ENCODE measurements around the gene CD59.
"Not testable (repeated sequence)": the region's sequence is repeated elsewhere in the genome, so short reads cannot be mapped to it uniquely, and the experiment has no call there.

Gene CD59

GRCh38 chr11:33692541-33692940 lies 43.7 kb downstream of the CD59 start:
- no peak for DNase-seq (ENCODE audit: low read depth)

- DNase-seq (ENCODE audit: low read depth): no peak
Observed at GRCh38 chr11:33692013-33692504, 44.2 kb downstream of the CD59 start.

- no peak for DNase-seq (ENCODE audit: low read depth)
Observed at GRCh38 chr11:33691066-33691864, 45.0 kb downstream of the CD59 start.

GRCh38 chr11:33690290-33691065 lies 45.7 kb downstream of the CD59 start:
- no peak for DNase-seq (ENCODE audit: low read depth)

GRCh38 chr11:33689501-33689900 lies 46.7 kb downstream of the CD59 start:
- DNase-seq (ENCODE audit: low read depth): no peak

DNA sequence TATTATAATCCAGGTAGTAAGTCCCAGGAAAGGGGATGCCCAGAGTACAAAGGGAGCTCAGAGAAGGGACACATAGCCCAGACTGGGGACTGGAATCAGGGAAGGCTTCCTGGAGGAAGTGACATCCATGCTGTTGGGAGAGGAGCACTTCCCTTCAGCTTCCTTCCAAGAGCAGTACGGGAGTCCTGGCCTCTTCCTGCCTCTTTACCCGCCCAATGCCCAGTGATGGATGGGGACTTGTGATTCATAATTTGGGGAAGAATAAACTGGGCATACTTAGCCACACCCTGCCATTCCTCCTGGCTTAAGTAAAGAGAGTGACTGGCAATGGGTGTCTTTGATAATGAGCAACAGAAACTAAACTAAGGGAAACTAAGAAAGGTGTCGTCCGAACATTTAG lies 47.1 kb downstream of the CD59 start:
- DNase-seq (ENCODE audit: low read depth): no peak

- DNase-seq (ENCODE audit: low read depth): no peak
Observed at GRCh38 chr11:33687733-33688479, 48.3 kb downstream of the CD59 start.

DNA sequence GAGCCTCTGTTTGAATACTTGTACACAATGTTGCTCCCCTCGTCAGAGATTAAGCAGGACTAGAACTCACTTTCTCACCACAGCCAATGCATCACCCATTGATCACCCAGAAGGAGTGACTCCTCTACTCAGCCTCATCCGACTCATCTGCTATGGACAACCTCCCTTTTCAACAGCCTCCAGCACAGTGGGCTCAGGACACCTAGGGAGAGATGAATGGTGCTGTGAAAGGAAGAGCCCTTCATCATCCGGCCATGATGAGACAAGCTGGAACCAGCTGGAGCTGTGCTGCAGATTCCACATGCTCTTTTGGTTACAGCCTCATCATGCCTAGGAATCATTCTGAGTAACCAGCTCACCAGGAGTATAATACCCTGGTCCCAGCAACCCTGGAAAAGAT lies 51.1 kb downstream of the CD59 start:
- no peak for DNase-seq (ENCODE audit: low read depth)

GRCh38 chr11:33684003-33684706 lies 52.1 kb downstream of the CD59 start:
- DNase-seq (ENCODE audit: low read depth): no peak

- DNase-seq (ENCODE audit: low read depth): no peak
Observed at GRCh38 chr11:33682446-33682845, 53.8 kb downstream of the CD59 start.

DNA sequence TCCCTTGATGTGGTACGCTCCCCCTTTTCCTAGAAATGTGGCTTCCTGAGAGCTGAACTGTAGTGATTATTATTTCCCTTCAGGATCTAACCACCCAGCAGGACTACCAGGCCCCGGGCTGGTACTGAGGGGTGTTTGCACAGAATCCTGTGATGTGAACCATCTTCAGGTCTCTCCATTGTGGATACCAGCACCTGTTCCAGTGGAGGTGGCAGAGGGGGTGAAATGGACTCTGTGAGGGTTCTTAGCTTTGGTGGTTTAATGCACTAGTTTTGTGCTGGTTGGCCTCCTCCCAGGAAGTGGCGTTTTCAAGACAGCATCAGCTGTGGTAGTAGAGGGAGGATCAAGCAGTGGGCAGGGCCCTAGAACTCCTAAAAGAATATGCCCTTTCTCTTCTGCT lies 54.2 kb downstream of the CD59 start:
- DNase-seq (ENCODE audit: low read depth): no peak

- not testable (repeated sequence) for DNase-seq (ENCODE audit: low read depth)
Observed at GRCh38 chr11:33678616-33679015, 57.6 kb downstream of the CD59 start.

GRCh38 chr11:33674035-33674814 lies 62.0 kb downstream of the CD59 start:
- DNase-seq (ENCODE audit: low read depth): no peak

- no peak for DNase-seq (ENCODE audit: low read depth)
Observed at GRCh38 chr11:33672273-33672672, 64.0 kb downstream of the CD59 start.

GRCh38 chr11:33670250-33671011 lies 65.8 kb downstream of the CD59 start:
- DNase-seq (ENCODE audit: low read depth): no peak

- no peak for DNase-seq (ENCODE audit: low read depth)
Observed at GRCh38 chr11:33669598-33670249, 66.5 kb downstream of the CD59 start.

DNA sequence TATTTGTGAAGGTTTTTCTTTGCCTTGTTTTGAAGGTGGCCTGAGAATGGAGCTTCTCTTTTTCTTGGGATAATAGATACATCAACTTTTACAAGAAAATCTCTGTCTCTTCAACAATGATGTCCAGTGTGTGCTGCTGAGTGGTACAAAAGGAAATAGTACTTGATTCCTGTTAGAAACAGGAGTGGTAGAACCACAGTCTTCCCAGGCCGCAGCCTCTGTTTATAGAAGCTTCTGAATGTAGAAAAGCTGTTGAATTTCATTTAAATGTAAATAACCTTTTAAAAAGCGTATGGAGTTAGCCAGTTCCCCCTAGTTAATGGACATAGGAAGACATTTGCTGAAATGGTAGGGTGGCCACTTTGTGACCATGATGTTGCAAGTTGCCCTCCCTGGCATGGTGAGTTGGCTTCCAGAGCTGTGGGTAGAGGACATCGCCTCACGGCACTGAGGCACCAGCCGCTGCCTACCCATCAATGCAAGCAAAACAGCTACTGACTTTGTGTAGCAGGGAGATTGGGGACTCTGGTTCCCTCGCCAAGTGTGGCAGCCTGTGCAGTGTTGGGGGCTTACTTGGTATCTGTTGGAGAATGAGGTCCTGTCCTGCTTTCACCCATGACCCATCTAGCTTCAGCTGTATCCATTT lies 67.1 kb downstream of the CD59 start:
- no peak for DNase-seq (ENCODE audit: low read depth)

GRCh38 chr11:33668468-33668825 lies 67.8 kb downstream of the CD59 start:
- no peak for DNase-seq (ENCODE audit: low read depth)

DNA sequence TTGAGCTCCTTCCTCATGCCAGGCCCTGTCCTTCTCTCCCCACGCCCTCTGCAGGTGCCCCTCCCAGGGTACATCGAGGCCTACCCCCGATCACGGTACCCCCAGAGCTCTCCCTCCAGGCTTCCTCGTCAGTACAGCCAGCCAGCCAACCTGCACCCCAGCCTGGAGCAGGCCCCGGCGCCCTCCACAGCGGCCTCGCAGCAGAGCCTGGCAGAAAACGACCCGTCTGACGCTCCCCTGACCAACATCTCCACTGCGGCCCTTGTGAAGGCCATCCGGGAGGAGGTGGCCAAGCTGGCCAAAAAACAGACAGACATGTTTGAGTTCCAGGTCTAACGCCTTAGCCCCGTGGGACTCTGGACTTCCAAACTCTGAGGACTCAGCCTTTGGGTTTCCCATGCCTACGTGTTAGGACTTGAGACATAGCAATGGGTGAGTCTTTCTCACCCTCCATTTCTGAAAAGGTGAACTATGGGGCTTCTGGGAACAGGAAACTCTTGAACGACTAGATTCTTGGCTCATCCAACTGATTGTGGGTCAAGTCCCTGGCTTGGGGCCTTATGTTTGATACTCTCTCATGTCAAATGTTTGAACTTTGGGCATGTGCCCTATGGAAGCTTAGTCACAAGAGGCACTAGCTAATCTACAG lies 68.3 kb downstream of the CD59 start:
- no peak for DNase-seq (ENCODE audit: low read depth)
